Stimulated activated CD4-positive, alpha-beta T cell treated with anti-CD3 and anti-CD28 coated beads, Interleukin-4, amount 100 ng/mL, for 24 hours (primary cell): ENCODE results near the gene ATAD3C.
"Not testable (repeated sequence)": the region's sequence is repeated elsewhere in the genome, so short reads cannot be mapped to it uniquely, and the experiment has no call there.

Experiments
- DNase-seq: peaks from one replicate; pipeline ENCODE4 v3.0.0-alpha.2; 2020

The ATAD3C gene

DNA sequence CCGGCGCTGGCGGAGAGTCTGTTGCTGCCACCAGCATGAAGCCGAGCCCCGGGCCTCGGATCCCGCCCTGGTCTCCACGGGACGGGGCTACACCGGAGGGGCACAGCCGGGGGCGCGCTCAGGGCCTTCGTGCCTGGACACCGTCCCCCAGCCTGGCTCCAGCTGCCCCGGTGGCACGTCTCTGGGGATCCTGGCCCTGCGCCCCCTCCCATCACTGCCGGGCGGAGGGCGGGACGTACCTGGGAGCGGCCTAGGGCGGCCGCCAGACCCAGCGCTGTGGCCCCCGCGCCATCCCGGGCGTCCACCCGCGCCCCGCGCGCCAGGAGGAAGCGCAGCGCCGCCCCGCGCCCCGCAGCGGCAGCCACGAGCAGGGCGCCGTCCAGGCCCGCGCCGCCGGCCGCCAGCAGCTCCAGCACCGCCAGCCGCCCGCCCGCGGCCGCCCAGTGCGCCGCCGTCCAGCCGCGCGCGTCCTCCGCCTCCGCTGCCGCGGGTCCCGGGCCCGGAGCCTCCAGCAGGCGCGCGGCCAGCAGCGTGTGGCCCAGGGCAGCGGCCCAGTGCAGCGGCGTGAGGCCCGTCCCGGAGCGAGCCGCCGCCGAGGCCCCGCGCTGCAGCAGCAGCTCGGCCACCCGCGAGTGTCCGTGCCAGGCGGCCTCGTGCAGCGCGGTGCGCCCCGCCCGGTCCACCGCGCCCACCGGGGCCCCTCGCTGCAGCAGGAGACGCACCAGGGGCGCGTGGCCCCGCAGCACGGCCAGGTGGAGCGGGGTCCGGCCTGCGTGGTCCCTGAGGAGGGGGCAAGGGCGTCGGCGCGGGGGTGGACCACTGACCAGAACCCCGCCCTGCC, 29.5 kb upstream of the ATAD3C start:
- no peak for DNase-seq

DNA sequence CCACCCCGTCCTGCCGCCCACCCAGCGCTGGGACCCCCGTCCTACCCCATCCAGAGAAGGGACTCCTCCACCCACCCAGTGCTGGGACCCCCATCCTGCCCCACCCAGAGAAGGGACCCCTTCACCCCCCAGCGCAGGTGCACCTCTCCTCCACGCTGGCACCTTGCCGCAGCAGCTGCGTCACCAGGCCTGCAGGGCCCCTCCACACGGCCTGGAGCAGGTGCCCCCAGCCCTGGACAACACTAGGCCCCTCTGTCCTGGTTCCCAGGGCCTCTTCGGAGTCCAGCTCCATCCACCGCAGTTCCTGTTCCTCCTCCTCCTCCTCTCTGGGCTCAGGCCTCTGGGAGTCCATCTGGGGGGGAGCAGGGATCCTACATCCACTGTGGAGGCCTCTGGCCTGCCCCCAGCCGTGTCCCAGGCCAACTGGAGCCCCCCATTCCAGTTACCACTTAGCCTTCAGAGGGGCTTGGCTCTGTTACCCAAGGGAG, 28.8 kb upstream of the ATAD3C start:
- DNase-seq = no peak

DNA sequence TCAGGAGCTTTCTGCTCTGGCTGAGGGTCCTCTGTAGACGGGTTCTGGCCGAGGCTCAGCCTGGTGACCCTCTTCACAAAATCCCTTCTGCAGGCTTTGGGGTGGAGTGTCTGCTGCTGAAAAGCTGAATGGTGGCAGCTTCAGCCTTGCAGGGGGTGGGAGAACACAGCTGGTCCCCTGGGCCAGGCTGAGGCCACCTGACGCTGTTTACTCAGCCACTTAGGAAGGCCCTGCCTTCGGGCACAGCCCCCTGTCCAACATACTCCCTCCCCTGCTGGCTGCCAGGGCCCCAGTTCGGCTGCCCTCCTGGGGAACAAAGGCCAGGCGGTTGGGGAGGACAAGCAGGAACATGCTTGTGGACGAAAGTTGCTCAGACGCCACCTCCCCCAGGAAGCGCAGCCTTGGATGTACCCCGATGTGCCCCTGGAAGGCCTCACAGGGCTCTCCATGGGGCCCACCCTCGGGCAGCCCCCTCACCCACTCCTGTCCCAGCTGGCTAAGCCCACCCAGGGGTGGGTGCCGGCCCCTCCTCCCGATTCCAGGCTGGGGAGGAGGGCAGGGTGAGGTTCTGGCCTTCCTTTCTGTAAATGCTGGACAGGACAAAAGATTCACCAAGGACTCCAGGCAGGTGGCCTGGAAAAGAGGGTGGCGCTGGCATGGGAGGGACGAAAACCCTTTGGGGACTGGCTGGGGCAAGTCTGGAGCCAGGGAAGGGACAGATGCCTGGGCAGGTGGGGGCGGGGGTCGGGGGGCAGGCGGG, 28.2 kb upstream of the ATAD3C start, which contains the start of gene ANKRD65:
Gene ANKRD65 (minus strand): TSS at position 130 of the 760 bp plus-strand sequence. CDS start 271 bp downstream, outside the sequence.
- no peak for DNase-seq

DNA sequence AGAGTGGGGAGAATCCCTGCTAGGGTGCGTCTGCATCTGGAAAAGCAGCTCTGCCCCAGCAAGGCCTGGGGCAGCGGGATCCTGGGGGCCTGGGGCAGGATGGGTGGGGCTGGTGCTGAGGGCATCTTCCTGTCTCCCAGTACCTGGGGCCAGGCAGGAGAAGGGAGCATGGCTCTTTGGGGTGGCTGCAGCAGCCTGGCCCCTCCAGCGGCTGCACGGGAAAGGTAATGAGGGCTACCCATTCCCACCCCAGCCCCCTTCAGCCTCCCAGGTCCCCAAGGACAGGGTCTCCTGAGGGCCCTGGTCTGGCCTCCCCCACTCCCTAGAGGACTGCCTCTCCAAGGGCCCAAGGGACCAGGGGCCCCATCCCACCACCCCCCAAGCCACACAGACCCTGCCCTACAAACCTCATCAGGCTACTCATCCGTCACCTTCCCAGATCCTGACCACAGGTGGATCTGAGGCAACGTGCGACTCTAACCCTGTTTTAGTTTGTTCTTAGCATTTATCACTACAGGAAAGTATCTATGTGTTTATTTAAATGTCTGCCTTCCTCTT, 27.5 kb upstream of the ATAD3C start:
- no peak for DNase-seq

DNA sequence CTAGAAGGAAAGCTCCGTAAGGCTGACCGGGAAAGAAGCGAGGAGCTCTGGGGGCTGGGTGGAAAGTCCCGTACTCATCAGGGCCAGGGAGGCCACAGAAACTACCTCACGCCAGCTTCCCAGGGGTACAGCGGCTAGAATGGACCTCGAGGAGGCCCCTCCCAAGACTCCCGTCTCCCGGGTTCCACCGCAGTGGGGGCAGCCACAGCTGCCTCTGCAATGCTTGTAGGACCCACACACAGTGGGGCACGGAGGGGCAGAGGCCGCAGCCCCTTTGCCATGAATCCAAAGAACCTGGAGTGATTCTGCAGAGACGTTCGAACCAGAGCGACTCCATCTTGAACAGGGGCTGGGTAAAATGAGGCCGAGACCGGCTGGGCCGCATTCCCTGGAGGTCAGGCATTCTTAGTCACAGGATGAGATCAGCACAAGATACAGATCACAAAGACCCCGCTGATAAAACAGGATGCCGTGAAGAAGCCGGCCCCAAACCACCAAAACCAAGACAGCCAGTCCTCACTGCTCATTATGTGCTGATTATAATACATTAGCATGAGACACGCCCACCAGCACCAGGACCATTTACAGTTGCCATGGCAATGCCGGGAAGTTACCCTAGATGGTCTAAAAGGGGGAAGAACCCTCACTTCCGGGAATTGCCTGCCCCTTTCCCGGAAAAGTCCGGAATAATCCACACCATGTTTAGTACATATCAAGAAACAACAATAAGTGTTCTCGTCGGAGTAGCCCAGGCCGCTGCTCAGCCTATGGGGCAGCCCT, 26.8 kb upstream of the ATAD3C start:
- DNase-seq = no peak

DNA sequence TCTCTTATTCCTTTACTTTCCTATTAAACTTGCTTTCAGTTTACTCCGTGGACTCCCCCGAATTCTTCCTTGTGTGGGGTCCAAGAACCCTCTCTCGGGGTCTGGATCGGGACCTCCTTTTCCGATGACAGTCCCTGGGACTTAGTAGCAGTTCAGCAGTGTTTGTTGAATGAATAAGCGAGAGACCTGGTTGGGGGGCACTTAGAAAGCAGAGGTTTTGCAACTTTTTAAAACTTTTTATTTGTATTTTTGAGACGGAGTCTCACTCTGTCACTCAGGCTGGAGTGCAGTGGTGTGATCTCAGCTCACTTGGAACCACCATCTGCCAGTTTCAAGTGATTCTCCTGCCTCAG, 26.3 kb upstream of the ATAD3C start:
- no peak for DNase-seq

DNA sequence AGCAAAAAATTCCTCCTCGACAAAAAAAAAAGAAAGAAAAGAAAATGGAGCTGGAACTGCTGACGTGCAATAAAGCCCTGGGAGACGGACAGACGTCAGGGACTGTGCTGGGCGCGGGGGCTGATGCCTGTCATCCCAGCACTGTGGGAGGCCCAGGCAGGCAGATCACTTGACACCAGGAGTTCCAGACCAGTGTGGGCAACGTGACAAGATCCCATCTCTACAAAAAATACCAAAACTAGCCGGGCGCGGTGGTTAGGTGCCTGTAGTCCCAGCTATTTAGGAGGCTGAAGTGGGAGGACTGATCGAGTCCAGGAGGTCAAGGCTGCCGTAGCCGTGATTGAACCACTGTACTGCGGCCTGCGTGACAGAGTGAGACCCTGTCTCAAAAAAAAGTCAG, 24.8 kb upstream of the ATAD3C start:
- no peak for DNase-seq

DNA sequence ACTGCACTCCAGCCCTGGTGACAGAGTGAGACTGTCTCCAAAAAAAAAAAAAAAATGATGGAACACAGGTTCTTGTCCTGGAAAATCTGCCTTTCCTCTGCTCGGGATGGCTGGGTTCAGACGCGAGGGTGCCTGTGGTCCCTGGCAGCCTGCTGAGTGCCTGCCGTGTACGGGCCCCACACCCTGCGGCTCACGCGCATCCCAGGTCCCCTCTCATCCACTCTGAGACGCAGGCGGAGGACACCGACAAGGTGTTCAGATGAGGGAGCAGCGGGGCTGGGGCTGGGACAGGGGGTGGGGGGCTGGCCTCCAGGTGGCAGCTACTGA, 24.1 kb upstream of the ATAD3C start:
- no peak for DNase-seq

DNA sequence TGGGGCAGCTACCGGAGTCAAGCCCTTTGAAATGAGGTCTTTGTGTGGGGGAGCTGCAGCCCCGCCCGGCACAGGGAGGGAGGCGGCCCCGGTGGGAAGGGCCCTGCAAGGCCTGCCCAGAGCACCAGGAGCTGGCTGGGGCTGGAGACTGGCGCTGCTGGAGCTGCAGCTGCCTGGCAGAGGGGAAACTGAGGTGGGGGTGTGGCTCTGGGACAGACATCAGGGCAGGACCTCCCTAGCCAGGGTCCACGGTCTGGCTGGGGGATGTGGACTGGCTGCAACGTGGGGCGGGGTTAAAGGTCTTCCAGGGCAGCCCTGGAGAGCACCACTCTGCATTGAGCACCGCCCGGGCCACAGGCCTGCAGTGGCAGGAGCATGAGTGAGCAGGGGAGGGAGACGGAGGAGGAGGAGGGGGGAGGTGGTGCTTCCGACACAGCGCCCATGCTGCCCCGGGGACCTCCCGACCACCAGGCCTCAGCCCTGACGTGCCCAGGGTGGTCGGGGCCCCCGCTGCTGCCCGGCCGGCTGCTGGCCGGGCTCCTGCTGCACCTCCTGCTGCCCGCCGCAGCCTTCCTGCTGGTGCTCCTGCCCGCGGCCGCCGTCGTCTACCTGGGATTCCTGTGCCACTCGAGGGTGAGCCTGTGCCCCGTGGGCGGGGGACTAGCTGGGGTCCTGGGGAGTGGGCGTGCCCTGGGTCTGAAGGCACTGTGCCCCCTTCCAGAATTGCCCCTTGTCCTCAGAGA, 23.6 kb upstream of the ATAD3C start:
- no peak for DNase-seq

DNA sequence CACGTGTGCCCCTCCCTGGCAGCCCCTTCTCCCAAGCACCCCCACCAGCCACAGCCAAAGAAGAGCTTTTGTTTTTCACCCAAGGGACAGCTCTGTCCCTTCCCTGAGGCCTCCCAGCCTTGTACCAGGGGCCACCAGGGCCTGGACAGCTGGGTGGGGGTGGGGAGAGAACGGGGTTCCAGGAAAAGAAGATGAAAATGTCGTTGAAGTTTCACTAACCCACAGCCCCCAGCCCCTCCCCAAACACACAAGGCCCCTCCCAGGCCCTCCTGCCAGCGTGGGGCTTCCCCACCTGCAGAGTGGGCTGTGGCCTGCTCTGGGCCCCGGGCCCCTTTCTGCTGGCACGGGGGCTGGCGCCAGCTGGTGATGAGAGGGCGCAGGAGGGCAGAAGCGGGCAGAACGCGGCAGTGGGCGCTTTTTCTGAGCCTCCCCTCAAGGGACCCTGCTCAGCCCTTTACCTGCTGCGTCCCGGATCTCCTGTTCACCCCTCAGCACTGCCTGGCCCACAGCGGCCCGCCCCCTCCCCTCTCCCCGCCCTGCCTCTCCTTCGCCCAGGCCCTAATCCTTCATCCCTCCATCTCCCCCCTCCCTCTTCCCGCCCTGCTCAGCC, 22.9 kb upstream of the ATAD3C start:
- no peak for DNase-seq

DNA sequence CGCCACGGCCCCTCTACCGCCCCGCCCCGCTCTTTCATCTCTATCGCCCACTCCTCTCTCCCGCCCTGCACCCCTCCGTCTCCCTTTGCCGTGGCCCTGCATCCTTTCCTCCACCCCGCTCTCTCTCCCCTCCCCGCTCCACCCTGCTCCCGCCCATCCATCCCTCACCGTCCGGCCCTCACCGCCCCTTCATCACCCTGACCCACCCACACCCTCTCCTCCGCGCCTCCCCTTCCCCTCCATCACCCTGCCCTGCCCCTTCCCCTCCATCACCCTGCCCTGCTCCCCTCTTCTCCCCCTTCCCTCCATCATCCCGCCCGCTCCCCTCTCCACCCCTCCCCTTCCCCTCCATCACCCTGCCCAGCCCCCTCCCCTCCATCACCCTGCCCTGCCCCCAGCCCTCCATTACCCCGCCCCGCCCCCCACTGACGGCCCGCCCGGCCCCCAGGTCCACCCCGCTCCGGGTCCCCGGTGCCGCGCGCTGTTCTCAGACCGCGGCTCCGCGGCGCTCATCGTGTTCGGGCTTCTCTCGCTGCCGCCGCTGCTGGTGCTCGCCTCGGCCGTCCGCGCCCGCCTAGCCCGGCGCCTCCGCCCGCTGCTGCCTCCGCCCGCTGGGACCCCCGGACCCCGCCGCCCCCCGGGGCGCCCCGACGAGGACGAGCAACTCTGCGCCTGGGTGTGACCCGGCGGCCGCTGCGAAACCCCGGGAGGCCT, 22.2 kb upstream of the ATAD3C start:
- DNase-seq = no peak

DNA sequence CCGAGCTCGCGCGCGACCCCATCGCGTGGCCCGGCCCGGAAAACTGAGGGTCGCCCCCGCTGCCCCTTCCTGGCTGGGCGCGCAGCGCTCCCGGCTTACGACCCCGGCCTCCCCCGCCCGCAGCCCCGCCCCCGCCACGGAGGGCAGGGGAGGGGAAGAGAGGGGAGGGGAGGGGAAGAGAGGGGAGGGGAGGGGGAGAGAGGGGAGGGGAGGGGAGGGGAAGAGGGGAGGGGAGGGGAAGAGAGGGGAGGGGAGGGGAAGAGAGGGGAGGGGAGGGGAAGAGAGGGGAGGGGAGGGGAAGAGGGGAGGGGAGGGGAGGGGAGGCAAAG, 21.7 kb upstream of the ATAD3C start:
- no peak for DNase-seq

DNA sequence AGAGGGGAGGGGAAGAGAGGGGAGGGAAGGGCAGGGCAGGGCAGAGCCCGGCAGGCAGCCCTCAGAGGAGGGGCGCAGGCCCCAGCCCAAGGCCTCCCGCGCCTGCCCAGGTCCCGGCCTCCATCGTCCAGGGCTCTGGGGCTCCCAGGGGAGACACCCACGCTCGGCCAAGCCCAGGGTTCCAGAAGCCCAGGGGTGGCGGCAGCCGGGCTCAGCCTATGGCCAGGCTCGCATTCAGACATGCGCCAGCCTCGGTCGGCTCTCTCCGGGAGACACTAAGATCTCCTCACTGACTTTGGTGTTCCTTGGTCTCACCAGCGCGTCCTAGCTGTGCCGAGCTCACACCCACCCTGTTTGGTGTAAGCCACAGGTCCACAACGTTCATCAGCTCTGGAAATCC, 21.3 kb upstream of the ATAD3C start:
- DNase-seq = no peak

DNA sequence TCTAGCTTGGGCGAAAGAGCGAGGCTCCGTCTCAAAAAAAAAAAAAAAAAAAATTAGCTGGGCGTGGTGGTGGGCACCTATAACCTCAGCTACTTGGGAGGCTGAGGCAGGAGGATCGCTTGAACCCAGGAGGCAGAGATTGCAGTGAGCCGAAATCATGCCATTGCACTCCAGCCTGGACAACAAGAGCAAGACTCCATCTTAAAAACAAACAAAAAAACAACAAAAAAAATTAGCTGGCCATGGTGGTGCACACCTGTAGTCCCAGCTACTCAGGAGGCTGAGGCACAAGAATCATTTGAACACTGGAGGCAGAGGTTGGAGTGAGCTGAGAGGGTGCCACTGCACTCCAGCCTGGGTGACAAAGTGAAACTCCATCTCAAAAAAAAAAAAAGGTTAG, 20.5 kb upstream of the ATAD3C start:
- DNase-seq = not testable (repeated sequence)

DNA sequence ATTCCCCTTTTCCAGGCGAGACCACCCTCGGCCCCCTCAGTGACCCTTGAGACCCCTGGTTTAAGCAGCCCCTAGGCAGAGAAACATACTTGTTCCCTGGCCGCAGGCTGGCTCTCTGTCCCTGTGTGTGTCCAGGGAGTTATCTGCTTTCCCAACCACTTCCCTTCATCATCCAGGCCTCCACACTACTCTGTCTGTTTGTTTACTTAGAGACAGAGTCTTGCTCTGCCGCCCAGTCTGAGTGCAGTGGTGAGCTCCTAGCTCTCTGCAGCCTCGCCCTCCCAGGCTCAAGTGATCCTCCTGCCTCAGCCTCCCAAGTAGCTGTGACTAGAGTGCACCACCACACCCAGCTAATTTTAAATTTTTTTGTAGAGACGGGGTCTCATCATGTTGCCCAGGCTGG, 19.8 kb upstream of the ATAD3C start:
- no peak for DNase-seq

DNA sequence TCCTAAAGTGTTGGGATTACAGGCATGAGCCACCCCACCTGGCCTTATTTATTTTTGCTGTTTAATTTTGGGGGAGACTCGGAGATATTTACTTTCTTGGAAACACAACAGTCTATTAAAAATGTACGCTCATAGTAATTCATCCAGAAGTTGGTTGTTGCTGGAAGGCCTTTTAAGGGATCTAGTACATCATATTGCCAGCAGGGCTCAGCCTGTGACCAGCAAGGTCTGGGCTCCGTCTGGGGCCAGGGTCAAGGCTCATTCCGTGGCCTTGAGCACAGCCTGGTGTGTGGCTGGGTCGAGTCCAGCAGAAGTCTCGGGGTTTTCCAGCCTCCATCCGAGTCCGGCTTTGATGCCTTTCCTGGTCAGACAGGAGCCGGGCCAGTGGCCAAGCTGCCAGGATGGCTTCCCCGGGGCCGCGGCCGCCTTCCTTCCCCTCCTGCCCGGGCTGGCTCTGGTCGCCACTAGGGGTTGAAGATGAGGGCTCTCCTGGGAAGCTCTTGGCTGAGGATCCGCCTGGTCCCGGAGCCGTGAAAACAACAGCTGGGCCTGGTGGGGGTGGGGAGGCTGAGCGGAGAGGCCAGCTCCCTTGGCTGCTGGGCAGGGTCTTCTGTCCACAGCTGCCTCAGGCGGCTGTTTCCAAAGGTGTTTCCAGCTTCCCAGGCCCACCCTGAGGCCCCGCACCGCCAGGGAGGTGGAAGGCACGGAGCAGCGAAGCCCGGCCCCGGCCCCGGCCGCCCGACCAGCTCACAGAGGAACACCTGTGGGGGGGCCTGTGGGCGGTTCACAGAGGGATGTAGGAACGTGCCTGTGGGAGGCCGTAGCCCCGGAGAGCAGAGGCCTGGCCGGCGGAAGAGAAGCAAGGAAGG, 19.1 kb upstream of the ATAD3C start:
- no peak for DNase-seq

DNA sequence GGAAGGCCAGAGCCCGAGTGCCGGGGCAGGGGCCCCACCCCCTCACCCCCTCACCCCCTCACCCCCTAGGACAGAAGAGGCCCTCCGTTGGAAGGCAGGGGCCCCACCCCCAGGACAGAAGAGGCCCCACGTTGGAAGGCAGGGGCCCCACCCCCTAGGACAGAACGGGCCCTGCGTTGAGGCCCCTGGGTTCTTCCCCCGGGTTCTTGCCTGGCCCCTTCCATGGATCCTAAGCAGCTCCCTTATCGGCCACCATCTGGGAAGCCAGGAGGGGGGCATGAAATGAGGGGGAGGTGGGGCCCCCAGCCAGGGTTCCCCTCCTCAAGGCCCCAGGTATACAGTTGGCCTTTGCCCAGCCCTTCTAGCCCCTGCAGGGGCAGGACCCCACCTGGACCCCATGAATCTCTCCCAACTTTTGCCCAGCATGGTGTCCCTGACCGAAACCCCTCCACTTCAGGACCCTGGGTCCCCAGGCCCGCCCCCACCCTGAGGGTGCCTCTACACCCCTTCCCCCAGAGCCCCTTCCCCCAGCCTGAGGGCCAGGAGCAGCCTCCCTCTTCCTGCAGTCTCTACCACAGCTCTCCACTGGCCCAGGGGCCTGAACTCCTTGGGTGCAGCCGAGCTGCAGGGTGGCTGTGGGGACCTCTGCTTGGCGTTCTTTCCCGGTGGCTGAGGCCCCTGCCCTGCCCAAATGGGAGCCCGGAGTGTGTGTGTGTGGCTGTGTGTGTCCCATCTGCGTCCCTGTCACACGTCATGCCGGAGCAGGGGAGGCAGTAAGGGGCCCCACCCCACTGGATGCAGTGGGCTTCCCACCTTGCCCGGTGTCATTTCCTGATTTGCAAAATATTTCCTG, 18.3 kb upstream of the ATAD3C start:
- DNase-seq = no peak

DNA sequence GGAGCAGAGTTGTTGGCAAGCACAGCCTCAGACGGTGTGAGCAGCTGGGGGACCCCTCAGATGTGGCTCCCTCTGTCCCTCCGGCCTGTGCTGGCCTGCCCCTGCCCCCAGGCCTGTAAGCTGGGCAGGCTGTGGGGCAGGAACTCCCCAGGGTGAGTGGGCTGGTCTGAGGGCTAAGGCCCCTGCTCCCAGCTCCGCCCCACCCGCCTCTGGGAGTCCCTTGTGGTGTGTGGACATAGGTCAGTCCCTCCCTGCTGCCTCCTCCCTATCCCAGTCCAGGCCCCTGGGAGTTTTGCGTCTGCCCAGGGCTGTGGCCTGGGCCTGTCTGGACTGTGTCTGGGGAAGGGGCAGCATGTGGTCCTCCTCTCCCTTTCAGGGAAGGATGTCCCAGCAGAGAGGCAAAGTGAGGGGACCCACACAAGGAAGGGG, 17.6 kb upstream of the ATAD3C start:
- no peak for DNase-seq

DNA sequence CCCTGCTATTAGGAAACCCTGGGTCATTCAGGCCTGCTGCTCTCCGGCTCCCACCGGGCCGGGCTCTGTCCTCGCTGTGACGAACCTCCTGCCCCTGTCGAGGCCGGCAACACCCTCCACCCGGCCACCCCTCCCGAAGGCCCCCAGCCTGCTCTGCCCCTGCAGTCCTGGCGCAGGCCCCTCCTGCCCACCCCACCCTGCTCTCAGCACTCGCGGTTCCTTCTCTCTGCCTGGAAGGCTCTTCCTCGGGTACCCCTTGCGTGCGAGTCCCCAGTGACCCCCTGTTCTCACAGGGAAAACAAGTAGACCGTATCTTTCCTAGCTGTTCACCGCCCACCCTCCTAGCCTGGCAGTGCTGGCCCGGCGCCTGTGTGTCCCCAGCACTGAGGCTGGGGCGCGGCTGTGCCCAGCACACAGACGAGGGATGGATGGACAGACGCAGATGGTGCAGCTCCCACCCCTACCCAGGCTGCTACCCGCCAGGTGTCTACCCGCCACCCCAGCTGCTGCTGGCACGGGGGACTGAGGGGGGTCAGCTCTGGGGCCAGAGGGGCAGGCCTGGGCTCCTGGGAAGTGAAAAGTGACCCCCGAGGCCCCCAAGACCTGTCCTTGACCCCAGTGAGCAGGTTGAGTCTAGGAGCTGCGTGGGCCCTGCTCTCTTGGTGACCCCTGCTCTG, 17.1 kb upstream of the ATAD3C start:
- DNase-seq = no peak
